IMR-90 (cell line): Measurements from ENCODE around the gene LCA5. TPM values are rescaled to one million over a fixed set of nuclear protein-coding genes. Genes with fewer than 3 reads are reported as not detected.

ENCODE experiments used
- ATAC-seq: fragments of 200-7000 bp; cut with Tn5 transposase; 2 replicates; pipeline ENCODE4 v1.9.1; 2020; ENCODE audit warnings: low read depth, mild to moderate bottlenecking, moderate library complexity
- BruUV-seq: library from RNA; stranded (reverse); fragments of 400-500 nt; replicated peaks from 2 replicates; lab custom pipeline; 2021; lab: Mats Ljungman, UMichigan
- CTCF ChIA-PET: fragments of 300-600 bp; formaldehyde crosslinking; extraction: SDS; loops from one replicate; lab custom pipeline; 2021; ENCODE audit warnings: antibody characterized with exemption; lab: Yijun Ruan, JAX
- POLR2A ChIA-PET: fragments of 300-600 bp; sonication (Branson Sonifier 250); formaldehyde crosslinking; loops from one replicate; lab custom pipeline; 2022; ENCODE audit warnings: antibody characterized with exemption; ENCODE audit not compliant: unreplicated experiment; lab: Charles Lee
- DNase-seq: peaks from one replicate; pipeline ENCODE4 v3.0.0; 2013
- H2AFZ ChIP-seq: replicated peaks from 2 replicates; pipeline ENCODE3; 2013; ENCODE audit warnings: low read length, mild to moderate bottlenecking; ENCODE audit not compliant: poor library complexity
- H2AK5ac ChIP-seq: 2 replicates; pipeline ENCODE4 v1.6.1; 2013; ENCODE audit warnings: low read depth, low read length, inconsistent platforms
- H2AK9ac ChIP-seq: replicated peaks from 2 replicates; pipeline ENCODE3; 2013; ENCODE audit warnings: mild to moderate bottlenecking, low read depth, low read length, moderate library complexity; ENCODE audit not compliant: poor library complexity
- H2BK120ac ChIP-seq: 2 replicates; pipeline ENCODE4 v1.6.1; 2013; ENCODE audit warnings: low read depth, low read length, inconsistent platforms
- H2BK15ac ChIP-seq: 3 replicates; pipeline ENCODE4 v1.6.1; 2013; ENCODE audit warnings: low read depth, low read length, inconsistent platforms
- H2BK20ac ChIP-seq: 2 replicates; pipeline ENCODE4 v1.6.1; 2013; ENCODE audit warnings: low read depth, mild to moderate bottlenecking, inconsistent platforms, low read length, moderate library complexity
- H2BK5ac ChIP-seq: 2 replicates; pipeline ENCODE4 v1.6.1; 2013; ENCODE audit warnings: mild to moderate bottlenecking, low read depth, low read length, inconsistent platforms; ENCODE audit not compliant: poor library complexity, severe bottlenecking
- H3K14ac ChIP-seq: replicated peaks from 2 replicates; pipeline ENCODE4 v1.6.1; 2013; ENCODE audit warnings: low read depth, low read length, inconsistent platforms
- H3K18ac ChIP-seq: 2 replicates; pipeline ENCODE4 v1.6.1; 2013; ENCODE audit warnings: low read depth, low read length, control low read depth
- H3K23ac ChIP-seq: 2 replicates; pipeline ENCODE4 v1.6.1; 2013; ENCODE audit warnings: low read depth, low read length, inconsistent platforms
- H3K27ac ChIP-seq: 2 replicates; pipeline ENCODE4 v1.5.1; 2013; ENCODE audit warnings: mild to moderate bottlenecking, control low read depth, low read length; ENCODE audit not compliant: insufficient read depth
- H3K27me3 ChIP-seq: 2 replicates; pipeline ENCODE4 v1.6.1; 2013; ENCODE audit warnings: low read length; ENCODE audit not compliant: control insufficient read depth, insufficient read depth
- H3K36me3 ChIP-seq: 2 replicates; pipeline ENCODE4 v1.6.1; 2013; ENCODE audit warnings: low read length, mixed read lengths; ENCODE audit not compliant: control insufficient read depth, insufficient read depth
- H3K4ac ChIP-seq: 2 replicates; pipeline ENCODE4 v1.6.1; 2013; ENCODE audit warnings: low read depth, low read length, inconsistent platforms
- H3K4me1 ChIP-seq: 2 replicates; pipeline ENCODE4 v1.6.1; 2013; ENCODE audit warnings: low read length, mixed read lengths; ENCODE audit not compliant: control insufficient read depth, insufficient read depth
- H3K4me2 ChIP-seq: 2 replicates; pipeline ENCODE4 v1.6.1; 2013; ENCODE audit warnings: low read depth, mild to moderate bottlenecking, control low read depth, low read length, moderate library complexity
- H3K4me3 ChIP-seq: 2 replicates; pipeline ENCODE4 v1.5.1; 2013; ENCODE audit warnings: low read depth, mild to moderate bottlenecking, control low read depth, low read length, moderate library complexity; ENCODE audit not compliant: insufficient read depth
- H3K56ac ChIP-seq: 2 replicates; pipeline ENCODE4 v1.6.1; 2013; ENCODE audit warnings: low read length, inconsistent platforms; ENCODE audit not compliant: insufficient read depth; ENCODE audit errors: extremely low read depth
- H3K79me1 ChIP-seq, 2 experiments: 2 replicates each; pipeline ENCODE4 v1.6.1; 2013; ENCODE audit warnings: low read length in 2 of 2, inconsistent platforms in 1 of 2, low read depth in 1 of 2
- H3K9ac ChIP-seq: 2 replicates; pipeline ENCODE4 v1.6.1; 2013; ENCODE audit warnings: low read depth, low read length, control low read depth
- H3K9me1 ChIP-seq: 2 replicates; pipeline ENCODE4 v1.6.1; 2013; ENCODE audit warnings: low read length, inconsistent platforms; ENCODE audit not compliant: insufficient read depth
- H3K9me3 ChIP-seq: 2 replicates; pipeline ENCODE4 v1.6.1; 2013; ENCODE audit warnings: low read length; ENCODE audit not compliant: control insufficient read depth, insufficient read depth
- H4K20me1 ChIP-seq: 2 replicates; pipeline ENCODE4 v1.6.1; 2013; ENCODE audit warnings: low read length, inconsistent platforms; ENCODE audit not compliant: insufficient read depth
- H4K5ac ChIP-seq: 2 replicates; pipeline ENCODE4 v1.6.1; 2013; ENCODE audit warnings: mild to moderate bottlenecking, low read depth, low read length, control low read depth
- H4K8ac ChIP-seq, 2 experiments: 2 replicates each; pipeline ENCODE4 v1.6.1; 2013; ENCODE audit warnings: low read depth in 2 of 2, low read length in 2 of 2, control low read depth in 1 of 2, inconsistent platforms in 1 of 2
- H4K91ac ChIP-seq: 2 replicates; pipeline ENCODE4 v1.6.1; 2013; ENCODE audit warnings: low read depth, low read length, inconsistent platforms; ENCODE audit not compliant: insufficient read depth
- BHLHE40 ChIP-seq: fragments of 150-350 bp; IDR thresholded peaks from 2 replicates; pipeline ENCODE4 v1.6.1; 2016; ENCODE audit warnings: mild to moderate bottlenecking, low read depth, low read length
- CEBPB ChIP-seq: IDR thresholded peaks from 2 replicates; pipeline ENCODE4 v1.6.1; 2012; ENCODE audit warnings: low read depth, low read length, improper control_type of control experiment
- CTCF ChIP-seq: conservative IDR thresholded peaks from 2 replicates; pipeline ENCODE4 v1.5.1; 2012; ENCODE audit warnings: mild to moderate bottlenecking, low read depth, low read length, improper control_type of control experiment
- ELK1 ChIP-seq: fragments of 150-350 bp; IDR thresholded peaks from 2 replicates; pipeline ENCODE4 v1.6.1; 2016; ENCODE audit warnings: low read depth, mild to moderate bottlenecking, low read length, moderate library complexity, borderline replicate concordance
- FOS ChIP-seq: fragments of 150-350 bp; IDR thresholded peaks from 2 replicates; pipeline ENCODE4 v1.6.1; 2016; ENCODE audit warnings: low read depth, low read length
- RAD21 ChIP-seq: IDR thresholded peaks from 2 replicates; pipeline ENCODE4 v1.6.1; 2012; ENCODE audit warnings: low read length, improper control_type of control experiment
- RCOR1 ChIP-seq: IDR thresholded peaks from 2 replicates; pipeline ENCODE4 v1.6.1; 2012; ENCODE audit warnings: mild to moderate bottlenecking, low read length, improper control_type of control experiment; ENCODE audit not compliant: insufficient replicate concordance
- SMC3 ChIP-seq: fragments of 150-350 bp; IDR thresholded peaks from 2 replicates; pipeline ENCODE4 v1.6.1; 2016; ENCODE audit warnings: low read depth, mild to moderate bottlenecking, antibody characterized with exemption, low read length, moderate library complexity
- WGBS, 2 experiments: methylation state at CpG; one replicate each; pipeline versions ENCODE4 v1.1.5 to v1.1.7; 2013; ENCODE audit warnings: missing lambda C conversion rate in 2 of 2; ENCODE audit not compliant: insufficient read length in 1 of 2; ENCODE audit errors: extremely low coverage in 2 of 2; 5-methylcytosine and 5-hydroxymethylcytosine counted together
- dilution Hi-C: fragments of 300-500 bp; cut with HindIII; formaldehyde crosslinking; loops from one replicate; pipeline ENCODE4 v1.14.3; 2018; ENCODE audit warnings: low sequenced_read_pairs; ENCODE audit not compliant: unreplicated experiment
- in situ Hi-C: fragments of 300-500 bp; cut with MboI; formaldehyde crosslinking; loops from 3 replicates; pipeline ENCODE4 v1.14.3; 2019; ENCODE audit warnings: low sequenced_read_pairs, inconsistent platforms, mixed read lengths
- intact Hi-C: fragments of 100-400 bp; cut with micrococcal nuclease; formaldehyde crosslinking; loops from 2 replicates; pipeline ENCODE4 v1.10.0; 2022
- polyA plus RNA-seq, 3 experiments: library from polyadenylated mRNA; depleted of rRNA; stranded (reverse); fragments of >200 nt; gene quantifications; 2 replicates each; pipeline ENCODE4 v1.2.3, GENCODE V29; 2012; ENCODE audit warnings: low replicate concordance in 1 of 3
- total RNA-seq: library from RNA; depleted of rRNA; stranded (reverse); fragments of >200 nt; gene quantifications from 2 replicates; pipeline ENCODE4 v1.2.3, GENCODE V29; 2012

LCA5 gene
- total and polyA plus RNA-seq, 2 of the 4 experiments (the other 2 are of a cell fraction) = 1.2 to 2.0 TPM

- no peaks in the 10 kb centered on the region for H3K79me1 ChIP-seq
Measured at GRCh38 chr6:79498842-79499241, 38.4 kb downstream of the LCA5 start.

More at GRCh38 chr6:79498842-79499241, 38.4 kb downstream of the LCA5 start:
- CTCF ChIA-PET = no interaction called here
- Histone ChIP-seq H3K4me1 (no peaks in the 10 kb centered on the region), H4K8ac (no peak overlapping the region), H2AFZ (no peak overlapping the region), H2AK5ac (no peak overlapping the region), H3K56ac (no peak overlapping the region), H4K20me1 (no peaks in the 10 kb centered on the region), H4K5ac (no peak overlapping the region), H3K23ac (no peak overlapping the region), H3K9ac (no peak overlapping the region), H3K9me3 (no peaks in the 10 kb centered on the region), H3K18ac (no peak overlapping the region), H3K36me3 (no peaks in the 10 kb centered on the region), H3K27me3 (no peaks in the 10 kb centered on the region), H2BK20ac (no peak overlapping the region), H3K4me2 (no peak overlapping the region), H3K4ac (no peak overlapping the region), H4K91ac (no peak overlapping the region), H3K9me1 (no peaks in the 10 kb centered on the region), H3K14ac (no peak overlapping the region), H2BK15ac (no peak overlapping the region), H3K4me3 (no peak overlapping the region), H2BK5ac (no peak overlapping the region), H2AK9ac (no peak overlapping the region), H2BK120ac (no peak overlapping the region), H3K27ac (no peak overlapping the region)
- DNase-seq (no peak), ATAC-seq (no peak)
- no TSS peak for BruUV-seq
- TF ChIP-seq BHLHE40 (no peak), CTCF (no peak), ELK1 (no peak), CEBPB (no peak), FOS (no peak), RAD21 (no peak), RCOR1 (no peak), SMC3 (no peak)
- dilution Hi-C loops (no loop called here), in situ Hi-C loops (no loop called here), intact Hi-C loops (no loop called here)
- no CpG with 5 or more reads among the region's 1 CpG for WGBS, 2 experiments
- POLR2A ChIA-PET = no interaction called here
